Lung (tissue), 12 donors: Measurements from ENCODE around the gene MMP1. TPM values are rescaled to one million over a fixed set of nuclear protein-coding genes. Genes with fewer than 3 reads are reported as not detected.

Experiments used
- ATAC-seq: fragments of 200-7000 bp; cut with Tn5 transposase; one replicate; pipeline ENCODE4 v1.9.1; 2020; ENCODE audit warnings: moderate number of reproducible peaks; ENCODE audit not compliant: insufficient read depth, low FRiP score
- DNase-seq, 3 donors: peaks; one replicate each; pipeline ENCODE4 v3.0.0-alpha.2; 2013 to 2017
- H3K27ac ChIP-seq, 2 donors: one replicate each; pipeline ENCODE4 v1.5.1; 2013; ENCODE audit warnings: mild to moderate bottlenecking in 2 of 2, moderate library complexity in 2 of 2, control low read depth in 1 of 2, inconsistent platforms in 1 of 2, low read depth in 1 of 2, low read length in 1 of 2
- H3K27me3 ChIP-seq, 3 donors: one replicate each; pipeline ENCODE4 v1.5.1; 2013; ENCODE audit warnings: low read length in 2 of 3; ENCODE audit not compliant: control insufficient read depth in 3 of 3, insufficient read depth in 3 of 3
- H3K36me3 ChIP-seq, 4 donors: one replicate each; pipeline ENCODE4 v1.5.1; 2013; ENCODE audit warnings: low read length in 4 of 4, mild to moderate bottlenecking in 1 of 4, moderate library complexity in 1 of 4; ENCODE audit not compliant: control insufficient read depth in 4 of 4, insufficient read depth in 4 of 4
- H3K4me1 ChIP-seq, 5 donors: one replicate each; pipeline ENCODE4 v1.5.1; 2013; ENCODE audit warnings: low read length in 5 of 5, mild to moderate bottlenecking in 2 of 5, moderate library complexity in 1 of 5; ENCODE audit not compliant: control insufficient read depth in 5 of 5, insufficient read depth in 5 of 5
- H3K4me3 ChIP-seq: one replicate; pipeline ENCODE4 v1.5.1; 2013; ENCODE audit warnings: mild to moderate bottlenecking, control low read depth, moderate library complexity
- H3K9ac ChIP-seq, 2 donors: one replicate each; pipeline ENCODE4 v1.5.1; 2013; ENCODE audit warnings: low read length in 2 of 2, control low read depth in 1 of 2; ENCODE audit not compliant: insufficient read depth in 1 of 2
- H3K9me3 ChIP-seq, 4 donors: one replicate each; pipeline ENCODE4 v1.5.1; 2013; ENCODE audit warnings: low read length in 3 of 4, mild to moderate bottlenecking in 1 of 4, moderate library complexity in 1 of 4; ENCODE audit not compliant: control insufficient read depth in 4 of 4, insufficient read depth in 3 of 4
- WGBS, 2 donors: extraction: QIAGEN DNeasy Blood & Tissue Kit; methylation state at CpG; one replicate each; pipeline ENCODE4 v1.1.7; 2013; 5-methylcytosine and 5-hydroxymethylcytosine counted together
- polyA plus RNA-seq, 2 donors: library from polyadenylated mRNA; stranded (reverse); fragments of 200-250 nt; gene quantifications; one replicate each; pipeline ENCODE4 v1.2.1, GENCODE V29; 2013
- total RNA-seq, 2 donors: library from RNA; depleted of rRNA in 1 of 2; stranded (reverse); fragments of >200 nt in 1 of 2; gene quantifications; one replicate each; pipeline ENCODE4 v1.2.1, GENCODE V29; 2014 to 2021
- TF ChIP-seq, protein P1 (sequence below): IDR thresholded peaks from 2 replicates; pipeline ENCODE4 v1.5.1; 2012; ENCODE audit warnings: mild to moderate bottlenecking; ENCODE audit errors: control extremely low read depth, extremely low read depth
- donor health status: control.
- donor health status: control.
- donor health status: Bipolar disorder and iron deficiency.
- donor health status: healthy.
- donor health status: DM: yes; HTN: yes; CAD: no.

Gene MMP1
- total and polyA plus RNA-seq, 4 donors: 3.1 to 19.9 (median 11.0) TPM

DNA sequence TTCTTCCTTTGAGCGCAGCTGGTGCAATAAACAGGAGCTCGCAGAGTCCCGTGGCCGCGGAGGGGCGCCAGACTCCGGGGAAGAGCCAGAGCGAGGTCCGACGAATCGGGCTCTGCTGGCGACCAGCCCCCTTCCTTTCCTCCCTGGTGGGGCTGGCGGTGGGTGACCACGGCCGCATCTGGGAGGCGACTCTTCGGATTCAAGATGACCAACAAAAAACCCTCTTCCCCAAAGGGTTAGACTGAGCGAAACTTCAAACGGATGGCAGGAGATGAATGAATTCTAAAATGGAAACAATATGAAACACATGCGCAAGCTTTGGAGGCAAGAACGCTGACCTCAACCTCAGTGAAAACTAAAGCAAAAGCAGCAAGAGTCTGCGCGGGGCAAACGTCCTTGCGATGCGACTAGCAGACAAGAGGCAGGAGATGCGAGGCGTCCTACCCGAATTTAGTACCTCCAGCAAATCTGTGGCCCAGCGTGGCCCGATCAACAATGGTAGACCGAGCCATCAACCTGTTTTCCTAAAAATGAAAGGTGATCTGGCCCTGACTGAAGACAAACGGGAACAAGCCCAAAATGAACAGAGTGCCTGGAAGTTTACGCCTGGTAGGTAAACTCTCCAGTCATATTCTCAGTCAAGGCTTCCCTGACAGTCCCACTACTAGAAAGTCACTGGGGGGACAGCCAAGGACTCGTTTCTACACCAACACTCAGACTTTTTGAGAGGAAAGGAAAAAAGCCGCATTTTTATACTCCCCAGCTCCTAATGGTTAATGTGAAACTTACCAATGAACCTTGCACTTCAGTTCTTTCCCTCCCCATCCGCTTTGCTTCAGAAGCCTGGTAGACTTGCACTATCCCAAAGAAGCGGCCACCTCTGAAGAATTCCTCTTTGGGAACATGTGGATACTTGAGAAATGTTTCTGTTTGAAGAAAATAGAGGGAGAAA lies 33.8 kb upstream of the MMP1 start:
- Histone ChIP-seq H3K4me3 (no peak overlapping the region), H3K36me3 (no peaks in the 10 kb centered on the region), H3K9me3 (peaks cover 0 to 2% (median 0%) of the 10 kb centered on the region in 4 donors), H3K9ac (no peak overlapping the region), H3K27ac (no peak overlapping the region), H3K4me1 (no peaks in the 10 kb centered on the region), H3K27me3 (peaks cover 0 to 8% (median 2%) of the 10 kb centered on the region in 3 donors)
- DNase-seq (peak; percentile 24 to 54 (median 42)), ATAC-seq (no peak)
- 44 to 48% methylated on average over 38 of the region's 38 CpGs for WGBS, 2 donors
- TF ChIP-seq, protein P1, sequence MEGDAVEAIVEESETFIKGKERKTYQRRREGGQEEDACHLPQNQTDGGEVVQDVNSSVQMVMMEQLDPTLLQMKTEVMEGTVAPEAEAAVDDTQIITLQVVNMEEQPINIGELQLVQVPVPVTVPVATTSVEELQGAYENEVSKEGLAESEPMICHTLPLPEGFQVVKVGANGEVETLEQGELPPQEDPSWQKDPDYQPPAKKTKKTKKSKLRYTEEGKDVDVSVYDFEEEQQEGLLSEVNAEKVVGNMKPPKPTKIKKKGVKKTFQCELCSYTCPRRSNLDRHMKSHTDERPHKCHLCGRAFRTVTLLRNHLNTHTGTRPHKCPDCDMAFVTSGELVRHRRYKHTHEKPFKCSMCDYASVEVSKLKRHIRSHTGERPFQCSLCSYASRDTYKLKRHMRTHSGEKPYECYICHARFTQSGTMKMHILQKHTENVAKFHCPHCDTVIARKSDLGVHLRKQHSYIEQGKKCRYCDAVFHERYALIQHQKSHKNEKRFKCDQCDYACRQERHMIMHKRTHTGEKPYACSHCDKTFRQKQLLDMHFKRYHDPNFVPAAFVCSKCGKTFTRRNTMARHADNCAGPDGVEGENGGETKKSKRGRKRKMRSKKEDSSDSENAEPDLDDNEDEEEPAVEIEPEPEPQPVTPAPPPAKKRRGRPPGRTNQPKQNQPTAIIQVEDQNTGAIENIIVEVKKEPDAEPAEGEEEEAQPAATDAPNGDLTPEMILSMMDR: no peak

DNA sequence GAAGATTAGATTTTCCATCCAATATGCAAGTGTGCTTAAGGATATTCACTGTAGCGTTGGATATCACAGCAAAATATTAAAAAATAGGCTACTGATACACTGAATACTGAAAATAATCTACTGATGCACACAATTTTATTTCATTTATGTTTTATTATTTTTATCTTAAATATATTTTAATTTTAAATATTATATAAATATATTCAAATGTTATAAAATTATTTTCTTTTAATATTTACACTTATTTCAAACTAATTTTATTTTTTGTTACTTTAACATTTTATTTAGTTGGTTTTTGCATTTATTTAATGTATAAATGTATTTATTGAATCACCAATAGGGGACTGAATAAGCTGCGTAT lies 33.1 kb upstream of the MMP1 start:
- WGBS, 2 donors: 60 to 63% methylated on average over 2 of the region's 2 CpGs
- Histone ChIP-seq H3K9ac (no peak overlapping the region), H3K27ac (no peak overlapping the region), H3K27me3 (peaks cover 0 to 8% (median 2%) of the 10 kb centered on the region in 3 donors), H3K4me3 (no peak overlapping the region), H3K4me1 (no peaks in the 10 kb centered on the region), H3K36me3 (no peaks in the 10 kb centered on the region), H3K9me3 (peaks cover 0 to 2% (median 0%) of the 10 kb centered on the region in 4 donors)
- TF ChIP-seq, protein P1: no peak
- DNase-seq: no peak
- ATAC-seq: no peak

DNA sequence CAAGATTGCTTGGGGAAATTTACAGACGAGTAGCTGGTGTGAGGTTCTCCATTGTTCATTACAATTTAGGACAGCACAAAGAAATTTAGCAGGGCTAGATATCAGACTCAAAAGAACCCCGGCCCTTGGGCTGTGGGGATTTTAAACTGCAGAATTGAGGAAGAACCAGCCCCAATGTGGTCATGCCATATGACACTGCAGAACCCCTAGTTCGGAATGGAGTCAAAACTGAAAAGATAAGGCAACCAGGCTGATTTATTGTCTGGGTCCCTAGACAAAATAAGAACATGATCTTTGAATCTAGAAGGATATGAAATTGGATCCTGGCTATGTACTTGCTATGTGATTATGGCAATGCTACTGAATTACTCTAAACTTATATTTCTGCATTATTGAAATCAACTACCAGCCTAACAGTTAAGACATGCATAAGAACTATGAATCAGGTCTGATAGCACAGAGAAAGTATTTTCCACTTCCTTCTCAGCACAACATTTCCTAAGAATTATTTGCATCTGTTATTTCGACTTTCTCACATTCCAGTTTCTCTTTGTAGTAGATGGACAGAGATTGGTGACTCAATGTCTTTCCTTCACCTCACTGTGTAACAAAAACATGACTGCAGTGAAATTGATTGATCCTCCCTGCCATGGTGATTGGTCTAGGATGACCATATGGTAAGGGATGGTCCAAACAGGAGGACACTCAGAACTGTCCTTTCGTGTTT lies 32.2 kb upstream of the MMP1 start:
- ATAC-seq (no peak), DNase-seq (no peak)
- WGBS, 2 donors: 60 to 69% methylated on average over 5 of the region's 5 CpGs
- Histone ChIP-seq H3K9me3 (peaks cover 0 to 3% (median 0%) of the 10 kb centered on the region in 4 donors), H3K27ac (no peak overlapping the region), H3K36me3 (no peaks in the 10 kb centered on the region), H3K9ac (no peak overlapping the region), H3K4me1 (no peaks in the 10 kb centered on the region), H3K27me3 (peaks cover 0 to 8% (median 2%) of the 10 kb centered on the region in 3 donors), H3K4me3 (no peak overlapping the region)
- TF ChIP-seq, protein P1: no peak
